Measurements from ENCODE around the gene NT5DC2. TPM values are rescaled to one million over a fixed set of nuclear protein-coding genes. Genes with fewer than 3 reads are reported as not detected.
A peak's percentile ranks its signal among the peaks of the same experiment; 100 is the strongest.

NT5DC2 gene
- total RNA-seq, 2 donors from 2014 or later: 25.4 to 32.4 TPM

GRCh38 chr3:52539010-52539653 is 5.5 kb upstream of the NT5DC2 start:
- peaks cover 43% of the 10 kb centered on the region for H3K4me1 ChIP-seq
- H3K36me3 ChIP-seq (replicated peaks in 1 of 2; ENCODE audit: insufficient read depth in 1 of 2, low read depth in 2 of 2): no peaks in the 10 kb centered on the region
- no peaks in the 10 kb centered on the region for H3K9me3 ChIP-seq
- H3K4me3 ChIP-seq: no peak overlapping the region
- 59 to 71% methylated on average over 5 of the region's 5 CpGs for WGBS, 2 donors
- intact Hi-C loops (cut with DNase I): loop anchor here (10.0 kb wide), 1 partner anchor 84 kb away; the partner anchor contains the start of genes NISCH and TNNC1
- peak in 1 of 4 donors; percentile 7 for DNase-seq
- TF ChIP-seq CTCF (IDR thresholded peaks at IDR 0.05) (no peak), POLR2A (IDR thresholded peaks at IDR 0.05) (no peak)
- no peak for ATAC-seq
- H3K27ac ChIP-seq: peak overlapping the region in 1 of 4 donors; percentile 6
- H3K27me3 ChIP-seq: no peaks in the 10 kb centered on the region

- Histone ChIP-seq H3K27ac (peak overlapping the region in 3 of 4 donors; percentile 84 to 96 (median 93)), H3K4me3 (no peak overlapping the region), H3K9me3 (no peaks in the 10 kb centered on the region), H3K36me3 (replicated peaks in 1 of 2; ENCODE audit: insufficient read depth in 1 of 2, low read depth in 2 of 2) (no peaks in the 10 kb centered on the region), H3K27me3 (no peaks in the 10 kb centered on the region), H3K4me1 (peaks cover 50% of the 10 kb centered on the region)
- DNase-seq (peak in 1 of 4 donors; percentile 15), ATAC-seq (no peak)
- intact Hi-C loops (cut with DNase I): loop anchor here (10.0 kb wide), 1 partner anchor 83 kb away; the partner anchor contains the start of genes NISCH and TNNC1
- 39 to 52% methylated on average over 7 of the region's 7 CpGs for WGBS, 2 donors
- TF ChIP-seq CTCF (IDR thresholded peaks at IDR 0.05) (no peak), POLR2A (IDR thresholded peaks at IDR 0.05) (no peak)
These were observed 4.2 kb upstream of the NT5DC2 start for GRCh38 chr3:52537726-52538421.

DNA sequence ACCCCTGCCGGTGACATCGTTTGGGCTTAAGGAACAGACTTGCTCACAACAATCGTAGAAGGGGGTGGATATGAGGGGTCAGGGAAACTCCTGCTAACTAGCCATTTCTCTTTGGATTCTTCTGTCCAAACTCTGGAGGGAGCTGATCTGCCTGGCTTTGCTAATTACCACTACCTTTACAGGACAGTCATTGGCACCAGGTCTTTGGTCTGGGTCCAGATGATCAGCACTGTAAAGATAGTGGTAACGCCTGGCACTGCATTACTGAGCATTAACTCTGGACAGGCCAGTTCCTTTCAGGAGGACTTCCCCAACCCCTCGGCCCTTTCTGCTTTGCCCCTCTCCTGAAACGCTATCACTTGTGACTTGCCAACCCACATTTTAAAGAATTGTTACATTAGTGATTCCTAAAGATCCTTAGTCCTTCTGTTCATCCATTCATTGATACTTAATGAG is 3.5 kb upstream of the NT5DC2 start:
- TF ChIP-seq CTCF (IDR thresholded peaks at IDR 0.05) (peak in 1 of 7 experiments; percentile 23), POLR2A (IDR thresholded peaks at IDR 0.05) (no peak)
- intact Hi-C loops (cut with DNase I): loop anchor here (10.0 kb wide), 1 partner anchor 82 kb away; the partner anchor contains the start of genes NISCH and TNNC1
- WGBS, 2 donors: 0 to 1% methylated on average over 6 of the region's 6 CpGs

DNA sequence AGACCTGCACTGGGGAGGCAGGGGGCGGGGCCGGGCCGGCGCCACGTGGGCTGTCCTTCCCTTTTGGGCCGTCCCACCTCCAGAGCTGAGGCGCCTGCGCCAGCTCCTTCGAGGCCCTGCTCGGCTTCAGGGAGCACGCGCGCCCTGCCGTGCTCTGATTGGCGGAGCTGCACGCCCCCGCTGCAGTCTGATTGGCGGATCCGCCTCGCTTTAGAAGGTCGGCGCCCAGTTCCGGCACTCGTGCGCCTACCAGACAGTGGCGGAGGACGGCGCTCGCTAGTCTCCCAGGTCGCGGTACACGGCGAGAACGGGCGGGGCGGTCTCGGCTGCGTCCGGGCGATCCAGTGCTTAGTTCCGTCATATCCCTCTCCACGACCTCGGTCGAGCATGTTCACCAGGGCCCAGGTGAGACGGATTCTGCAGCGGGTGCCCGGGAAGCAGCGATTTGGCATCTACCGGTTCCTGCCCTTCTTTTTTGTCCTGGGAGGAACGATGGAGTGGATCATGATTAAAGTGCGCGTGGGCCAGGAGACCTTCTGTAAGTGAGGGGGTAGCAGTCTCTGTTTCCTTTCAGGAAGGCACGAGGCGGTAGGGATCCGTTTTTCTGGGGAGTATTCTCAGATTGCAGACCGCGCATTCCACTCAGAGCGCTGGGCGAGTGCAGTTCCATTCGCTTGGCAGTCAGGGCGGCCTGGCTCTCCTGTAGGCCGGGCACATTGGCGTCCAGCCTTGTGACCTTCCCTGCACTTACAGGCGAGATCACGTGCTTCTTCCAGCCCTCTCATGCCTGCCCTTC is 2.9 kb upstream of the NT5DC2 start, which contains the start of gene UQCC5:
TSS of gene UQCC5 (plus strand) at position 237 of the 796 bp plus-strand sequence. CDS start at position 388, 151 bp downstream.
- ATAC-seq (peak; percentile 93), DNase-seq (peak; percentile 98 to 99 (median 98))
- Histone ChIP-seq H3K9me3 (no peaks in the 10 kb centered on the region), H3K4me3 (peak within 1 kb of the TSS; percentile 28 to 61), H3K27me3 (no peaks in the 10 kb centered on the region), H3K36me3 (replicated peaks in 1 of 2; ENCODE audit: insufficient read depth in 1 of 2, low read depth in 2 of 2) (no peaks in the 10 kb centered on the region), H3K4me1 (peaks cover 55% of the 10 kb centered on the region), H3K27ac (peak within 1 kb of the TSS; percentile 84 to 96 (median 92))
- 1 to 2% methylated on average over 19 to 65 of the region's 65 CpGs for WGBS, 2 donors
- TF ChIP-seq CTCF (IDR thresholded peaks at IDR 0.05): peak in 2 of 7 experiments; percentile 5 to 17
- TF ChIP-seq POLR2A (IDR thresholded peaks at IDR 0.05): peak; percentile 95 to 98 (median 98)
- intact Hi-C loops (cut with DNase I): loop anchor here (10.0 kb wide), 1 partner anchor 82 kb away; the partner anchor contains the start of genes NISCH and TNNC1

More for the DNA sequence above, 3.5 kb upstream of the NT5DC2 start:
- H3K27me3 ChIP-seq: no peaks in the 10 kb centered on the region
- peak overlapping the region; percentile 28 to 61 for H3K4me3 ChIP-seq
- ATAC-seq (no peak), DNase-seq (no peak)
- no peaks in the 10 kb centered on the region for H3K36me3 ChIP-seq (replicated peaks in 1 of 2; ENCODE audit: insufficient read depth in 1 of 2, low read depth in 2 of 2)
- peaks cover 55% of the 10 kb centered on the region for H3K4me1 ChIP-seq
- H3K9me3 ChIP-seq: no peaks in the 10 kb centered on the region
- peak overlapping the region; percentile 84 to 96 (median 92) for H3K27ac ChIP-seq
